Hematopoietic multipotent progenitor cell treated with erythropoietin and hydrocortisone succinate and interleukin-3 and kit ligand, for 4 days (in vitro differentiated cells): ENCODE measurements around the gene GNPNAT1.
"Not testable (repeated sequence)": the region's sequence is repeated elsewhere in the genome, so short reads cannot be mapped to it uniquely, and the experiment has no call there.

Source experiments
- DNase-seq: peaks from one replicate; pipeline ENCODE4 v3.0.0-alpha.2; 2015

Gene GNPNAT1

DNA sequence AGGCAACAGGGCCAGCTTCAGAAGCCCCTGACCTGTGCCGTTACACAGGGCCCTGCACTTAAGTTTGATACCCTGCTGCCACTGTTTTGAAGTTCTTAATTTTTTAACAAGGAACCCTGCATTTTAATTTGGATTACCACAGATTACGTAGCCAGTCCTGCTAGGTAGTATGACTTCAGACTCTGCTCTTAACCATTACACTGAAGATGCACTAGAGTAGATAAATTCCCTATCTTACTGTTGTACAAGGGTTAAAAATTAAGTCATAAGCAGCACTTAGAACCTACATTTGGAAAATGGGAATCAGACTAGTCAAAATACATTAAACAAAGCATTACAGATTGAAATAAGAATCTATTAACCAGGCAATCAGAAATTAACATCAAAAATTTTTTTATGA lies 2.3 kb downstream of the GNPNAT1 start:
- no peak for DNase-seq

DNA sequence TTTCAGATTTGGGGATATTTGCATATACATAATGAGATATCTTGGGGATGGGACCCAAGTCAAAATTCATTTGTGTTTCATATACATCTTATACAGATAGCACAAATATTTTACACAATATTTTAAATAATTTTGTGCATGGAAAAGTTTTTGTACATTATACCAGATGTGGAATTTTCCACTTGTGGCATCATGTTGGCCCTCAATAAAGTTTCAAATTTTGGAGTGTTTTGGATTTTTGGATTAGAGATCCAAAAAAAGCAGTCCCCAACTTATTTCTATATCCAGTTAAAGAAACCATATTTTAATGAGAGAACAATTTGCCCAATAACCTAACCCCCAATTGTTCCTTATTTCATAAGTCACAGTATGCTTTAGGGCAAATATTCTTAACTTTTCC lies 4.5 kb downstream of the GNPNAT1 start:
- no peak for DNase-seq

DNA sequence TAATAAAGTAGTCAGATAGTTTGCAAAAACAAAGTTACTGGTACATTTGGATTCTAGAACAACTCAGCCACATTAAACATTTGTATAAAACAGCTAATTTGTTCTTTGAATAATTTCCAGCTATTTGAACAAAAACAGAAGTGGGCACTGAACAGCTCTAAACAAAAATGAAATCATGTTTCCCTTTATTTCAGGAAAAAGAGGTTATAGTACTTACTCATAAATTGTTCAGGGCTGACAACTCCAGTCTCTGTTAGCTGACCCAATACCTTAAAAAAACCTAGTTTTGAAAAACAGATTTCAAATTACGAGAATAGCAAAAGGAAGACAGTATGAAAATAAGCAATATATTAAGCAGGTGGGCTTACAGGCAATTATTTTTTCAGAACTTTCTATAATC lies 8.2 kb downstream of the GNPNAT1 start:
- no peak for DNase-seq

DNA sequence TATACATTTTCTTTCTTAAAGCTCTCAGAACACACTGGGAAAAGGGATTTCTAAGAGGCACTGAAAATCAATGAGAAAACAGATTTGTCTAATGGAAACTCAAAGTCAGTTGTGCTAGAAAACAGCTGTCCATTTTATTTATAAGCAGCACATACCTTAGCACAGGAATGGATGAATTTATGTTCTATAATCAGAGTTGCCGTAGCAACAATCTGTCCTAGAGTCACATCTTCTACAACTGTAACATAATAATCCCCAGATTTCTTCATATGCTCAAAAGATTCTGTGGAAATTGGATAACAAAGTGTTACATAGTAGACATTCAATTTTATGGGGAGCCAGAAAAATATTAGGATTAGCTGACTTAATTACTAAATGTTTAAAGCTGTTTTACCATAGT lies 9.8 kb downstream of the GNPNAT1 start:
- no peak for DNase-seq

DNA sequence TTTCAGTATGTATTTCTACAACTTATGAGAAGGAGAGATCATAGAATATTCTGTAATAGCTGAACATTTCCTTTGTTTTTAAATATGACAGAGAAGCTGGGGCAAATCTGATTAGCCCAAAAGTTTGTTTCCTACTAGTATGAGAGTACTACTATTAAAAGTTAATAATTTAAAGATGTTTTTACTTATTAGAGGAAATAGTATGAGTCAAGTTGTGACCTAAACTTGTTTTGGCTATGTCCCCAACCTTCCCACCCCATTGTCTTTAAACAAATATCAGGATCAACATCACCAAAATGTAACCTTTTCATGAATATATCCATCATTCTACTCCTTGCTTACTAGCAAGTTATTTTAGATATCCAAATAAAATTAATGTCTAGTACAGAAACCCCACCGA lies 10.5 kb downstream of the GNPNAT1 start:
- no peak for DNase-seq

DNA sequence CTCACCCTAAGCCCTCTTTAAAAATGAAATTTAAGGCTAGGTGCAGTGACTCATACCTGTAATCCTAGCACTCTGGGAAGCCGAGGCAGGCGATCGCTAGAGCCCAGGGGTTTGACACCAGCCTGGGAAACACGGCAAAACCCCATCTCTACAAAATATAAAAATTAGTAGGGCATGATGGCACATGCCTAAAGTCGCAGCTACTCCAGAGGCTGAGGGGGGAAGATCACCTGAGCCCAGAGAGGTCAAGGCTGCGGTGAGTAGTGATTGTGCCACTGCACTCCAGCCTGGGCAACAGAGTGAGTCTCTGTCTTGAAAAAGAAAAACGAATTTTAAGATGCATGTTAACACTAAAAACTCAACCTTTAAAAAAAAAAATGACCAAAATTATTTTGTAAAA lies 12.7 kb downstream of the GNPNAT1 start:
- no peak for DNase-seq

DNA sequence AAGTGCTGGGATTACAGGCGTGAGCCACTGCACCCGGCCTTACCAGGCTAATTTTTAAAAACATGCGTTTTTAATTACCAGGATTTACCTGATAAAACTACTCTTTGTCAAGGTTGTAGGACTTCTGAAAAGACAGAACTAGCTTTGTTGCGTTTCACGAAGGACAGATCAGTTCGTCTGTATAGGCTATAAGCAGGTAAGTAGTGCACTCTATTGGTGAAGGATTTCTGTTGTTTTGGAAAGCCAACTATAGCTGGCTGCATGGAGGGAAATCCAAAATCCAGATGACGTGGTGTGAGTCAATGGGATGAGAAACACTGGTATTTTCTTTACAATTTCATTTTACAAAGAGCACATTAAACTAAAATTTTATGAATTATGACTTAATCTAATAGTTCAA lies 14.6 kb downstream of the GNPNAT1 start:
- no peak for DNase-seq

DNA sequence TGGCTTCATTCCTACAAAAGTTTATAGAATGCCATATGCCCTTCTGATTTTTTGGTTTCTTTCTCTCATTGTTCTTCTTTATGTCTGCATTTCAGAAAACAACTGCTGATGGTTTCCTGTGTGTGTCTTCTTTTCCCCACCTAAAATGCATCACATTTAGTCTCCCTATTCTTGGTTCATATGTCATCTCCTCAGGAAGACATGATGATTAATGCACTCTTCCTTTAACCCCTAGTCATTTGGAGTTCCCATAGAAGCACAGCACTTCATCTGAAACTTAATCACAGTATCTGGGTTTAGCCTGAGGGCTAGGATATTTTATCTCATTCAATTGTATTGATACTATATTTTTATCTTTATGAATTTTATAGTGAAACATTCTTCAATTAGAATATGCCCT lies 21.5 kb downstream of the GNPNAT1 start:
- DNase-seq = no peak

DNA sequence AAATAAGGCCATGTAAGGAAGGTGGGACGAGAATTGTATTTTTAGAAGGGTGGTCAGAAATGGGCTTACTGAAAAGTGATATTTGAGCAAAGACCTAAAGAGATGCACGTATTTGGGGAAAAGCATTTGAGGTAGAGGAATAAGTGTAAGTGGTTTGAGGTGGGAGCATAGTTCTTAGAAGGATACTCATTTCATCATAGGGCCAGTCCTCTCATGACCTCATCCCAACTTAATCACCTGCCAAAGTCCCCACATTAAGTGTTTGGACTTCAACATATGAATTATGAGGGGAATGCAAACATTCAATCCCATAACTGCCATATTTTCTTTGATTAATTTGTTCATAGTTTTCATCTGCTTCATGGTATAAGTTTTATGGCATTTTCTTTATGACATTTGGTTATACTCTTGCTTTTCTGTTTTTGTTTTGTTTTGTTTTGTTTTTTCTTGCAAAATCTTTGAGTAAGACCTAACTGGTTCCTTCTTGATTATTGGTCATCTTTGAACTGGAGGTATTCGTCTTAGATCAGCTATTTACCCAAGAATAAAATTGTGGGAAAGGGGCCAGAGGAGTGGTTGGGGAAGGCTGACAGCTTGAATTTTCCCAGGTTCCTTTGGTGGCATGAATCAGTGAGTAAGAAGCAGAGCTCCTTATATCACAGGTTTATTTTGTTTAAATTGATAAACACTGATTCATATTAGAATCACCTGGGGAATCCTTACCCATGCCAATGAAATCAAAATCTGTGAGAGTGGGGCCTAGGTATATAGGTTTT lies 24.2 kb downstream of the GNPNAT1 start:
- DNase-seq = no peak

DNA sequence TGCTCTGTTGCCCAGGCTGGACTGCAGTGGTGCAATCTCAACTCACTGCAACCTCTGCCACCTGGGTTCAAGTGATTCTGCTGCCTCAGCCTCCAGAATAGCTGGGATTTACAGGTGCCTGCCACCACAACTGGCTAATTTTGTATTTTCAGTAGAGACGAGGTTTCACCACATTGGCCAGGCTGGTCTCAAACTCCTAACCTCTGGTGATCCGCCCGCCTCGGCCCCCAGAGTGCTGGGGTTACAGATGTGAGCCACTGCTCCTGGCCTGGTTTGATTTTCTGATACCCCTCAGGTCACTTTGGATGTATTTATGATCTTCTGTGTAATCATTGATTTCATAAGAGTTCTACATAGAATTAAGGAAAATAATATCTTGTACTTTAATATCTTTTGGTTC lies 28.5 kb downstream of the GNPNAT1 start:
- DNase-seq = not testable (repeated sequence)

DNA sequence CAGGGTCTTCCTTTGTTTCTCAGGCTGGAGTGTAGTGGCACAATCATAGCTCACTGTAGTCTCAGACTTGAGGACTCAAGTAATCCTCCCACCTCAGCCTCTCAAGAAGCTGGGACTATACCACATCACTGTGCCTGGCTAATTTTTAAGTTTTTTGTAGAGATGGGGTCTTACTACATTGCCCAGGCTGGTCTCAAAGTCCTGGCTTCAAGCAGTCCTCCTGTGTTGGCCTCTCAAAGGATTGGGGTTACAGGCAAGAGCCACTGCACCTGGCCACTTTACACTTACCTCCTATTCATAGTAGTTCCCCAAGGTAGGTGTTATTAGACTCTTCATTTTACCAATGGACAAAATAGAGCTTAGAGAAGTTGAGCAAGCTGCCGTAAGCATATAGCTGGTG lies 32.3 kb downstream of the GNPNAT1 start:
- no peak for DNase-seq

DNA sequence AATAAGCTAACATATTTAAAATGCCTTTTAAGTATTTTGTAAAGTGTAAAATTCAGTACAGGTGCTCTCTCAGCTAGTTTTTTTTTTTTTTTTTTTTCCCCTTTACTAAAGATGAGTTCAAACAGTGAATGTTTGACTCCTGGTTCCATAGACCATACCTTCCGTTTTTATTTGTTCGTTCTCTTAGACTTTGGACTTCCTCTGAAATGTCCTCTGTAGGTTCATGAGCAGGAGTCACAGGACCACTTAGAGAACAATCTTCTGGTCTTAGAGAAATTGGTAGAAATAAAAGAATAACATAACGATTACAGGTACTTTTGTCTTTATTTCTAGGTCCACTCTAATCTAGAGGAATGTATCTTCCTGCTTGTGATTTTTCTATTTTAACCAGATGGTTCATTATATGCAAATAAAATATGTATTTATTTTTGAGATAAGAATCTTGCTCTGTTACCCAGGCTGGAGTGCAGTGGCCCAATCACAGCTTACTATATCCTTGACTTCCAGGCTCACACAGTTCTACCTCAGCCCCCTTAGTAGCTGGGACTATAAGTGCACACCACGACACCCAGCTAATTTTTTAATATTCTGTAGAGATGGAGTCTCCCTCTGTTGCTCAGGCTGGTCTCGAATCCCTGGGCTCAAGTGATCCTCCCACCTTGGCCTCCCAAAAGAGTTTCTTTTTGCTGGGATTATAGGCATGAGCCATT lies 35.6 kb downstream of the GNPNAT1 start:
- no peak for DNase-seq

DNA sequence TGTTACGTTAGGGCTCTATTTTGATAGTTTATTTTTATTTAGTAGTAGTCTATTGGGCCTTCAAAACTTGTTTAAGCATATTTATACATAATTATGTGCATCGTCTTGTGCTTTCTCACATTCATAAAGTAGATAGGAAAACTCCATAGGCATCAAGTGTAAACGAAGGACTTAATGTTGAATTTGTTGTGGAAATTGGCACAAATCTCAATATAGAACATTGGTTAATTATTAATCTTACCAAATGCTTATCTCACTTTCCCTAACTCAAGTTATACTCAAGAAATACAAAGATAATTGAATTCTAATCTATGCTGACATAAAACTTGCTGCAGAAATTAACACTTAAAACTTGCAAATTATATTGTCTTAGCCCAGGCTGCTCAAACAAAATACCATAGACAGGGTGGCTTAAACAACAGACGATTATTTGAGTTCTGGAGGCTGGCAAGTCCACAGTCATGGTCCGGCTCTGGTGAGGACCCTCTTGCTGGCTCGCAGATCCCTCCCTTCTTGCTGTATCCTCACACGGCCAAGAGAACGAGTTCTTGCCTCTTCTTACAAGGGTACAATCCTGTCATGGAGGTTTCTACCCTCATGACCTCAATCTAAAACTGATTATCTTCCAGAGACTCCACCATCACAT lies 42.6 kb downstream of the GNPNAT1 start:
- no peak for DNase-seq

DNA sequence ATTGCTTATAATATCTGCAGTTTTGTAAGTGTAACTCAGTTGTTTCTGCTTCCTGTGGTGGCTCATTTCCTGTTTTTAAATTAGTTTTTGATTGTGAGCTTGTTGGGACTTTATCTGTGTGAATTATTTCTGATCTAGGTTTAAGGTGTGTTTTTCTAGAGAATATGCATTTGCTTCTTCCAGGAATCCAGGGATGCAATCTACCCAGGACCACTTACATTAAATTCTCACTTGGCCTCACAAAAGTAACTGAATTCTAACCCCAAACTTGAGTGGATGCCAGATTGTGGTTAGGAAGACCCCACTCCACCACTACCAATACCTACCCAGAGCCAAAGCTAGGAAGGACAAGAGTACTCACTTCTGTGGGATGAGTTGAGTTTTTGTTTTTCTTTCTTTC lies 49.5 kb downstream of the GNPNAT1 start:
- DNase-seq = peak; percentile 32

DNA sequence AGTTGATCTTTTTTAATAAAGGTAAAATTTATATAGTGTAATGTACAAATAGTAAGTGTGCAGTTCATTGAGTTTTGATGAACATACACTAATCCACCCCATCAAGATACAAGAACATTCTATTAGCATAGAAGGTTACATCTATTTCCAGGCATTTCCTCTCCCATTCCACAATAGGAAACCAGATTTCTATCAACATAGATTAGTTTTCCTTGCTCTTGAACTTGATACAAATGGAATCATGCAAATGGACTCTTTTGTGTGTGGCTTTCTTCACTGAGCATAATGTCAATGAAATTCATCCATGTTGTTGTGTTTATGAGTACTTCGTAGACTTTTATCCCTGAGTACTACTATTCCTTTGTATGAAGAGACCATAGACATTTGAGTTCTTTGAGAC lies 50.7 kb downstream of the GNPNAT1 start:
- DNase-seq = no peak

DNA sequence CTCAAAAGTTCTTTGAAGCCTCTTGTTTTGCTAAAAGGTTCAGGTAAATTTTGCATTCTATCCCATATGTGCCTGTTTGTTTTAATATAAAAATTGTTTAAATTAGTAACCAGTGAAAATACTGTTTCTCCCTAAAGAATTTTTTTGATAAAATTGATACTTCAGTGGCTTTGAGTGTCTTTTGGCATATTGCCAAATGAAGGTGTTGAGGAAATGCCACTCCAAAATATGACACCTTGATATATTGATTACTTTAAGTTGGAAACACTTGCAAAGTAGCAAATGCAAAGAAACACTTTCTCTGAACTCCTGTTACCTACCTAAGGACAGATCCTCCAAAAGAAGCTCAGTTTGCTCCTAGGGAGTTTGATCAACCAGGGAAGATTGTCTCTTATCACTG lies 53.0 kb downstream of the GNPNAT1 start:
- no peak for DNase-seq

DNA sequence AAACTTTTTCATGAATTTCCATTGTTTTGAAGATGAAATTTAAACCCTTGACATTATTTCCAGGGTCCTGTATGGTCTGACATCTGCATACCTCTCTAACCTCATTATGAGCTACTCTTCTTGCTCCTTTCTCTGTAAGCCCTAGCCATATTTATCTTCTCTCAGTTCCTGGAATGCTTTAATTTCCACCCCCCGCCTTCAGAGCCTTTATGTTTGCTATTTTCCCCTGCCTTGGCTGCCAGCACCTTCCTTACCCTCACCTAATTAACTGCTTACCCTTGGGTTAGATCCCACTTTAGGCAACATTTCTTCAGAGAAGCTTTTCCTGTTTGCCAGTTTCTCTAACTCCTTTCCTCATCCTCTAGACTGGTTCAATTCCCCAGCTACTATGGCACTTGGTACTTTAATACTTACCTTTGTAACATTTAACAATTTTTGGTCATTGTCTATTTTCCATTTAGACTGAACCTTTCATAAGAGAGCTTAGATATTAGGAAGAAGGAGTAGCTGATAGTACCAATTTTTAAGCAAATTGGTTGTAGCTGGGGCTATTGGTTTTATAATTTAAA lies 55.4 kb downstream of the GNPNAT1 start:
- no peak for DNase-seq

DNA sequence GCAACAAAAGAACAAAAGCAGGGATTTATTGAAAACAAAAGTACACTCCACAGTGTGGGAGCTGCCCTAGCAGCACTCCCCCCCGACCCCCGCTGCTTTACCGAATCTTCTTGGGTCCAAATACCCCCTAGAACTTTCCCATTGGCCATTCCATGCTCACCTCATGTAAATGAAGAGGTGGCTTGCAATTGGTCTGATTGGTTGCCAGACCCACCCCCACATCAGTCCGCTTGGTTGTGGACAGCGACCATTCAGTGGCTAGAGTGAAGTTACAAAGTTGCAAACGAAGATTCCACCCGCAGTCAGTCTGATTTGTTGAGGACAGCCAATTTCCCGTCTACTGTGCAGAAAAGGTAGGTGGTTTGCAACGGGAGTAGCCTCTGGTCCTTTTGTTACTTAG lies 57.6 kb downstream of the GNPNAT1 start:
- DNase-seq = no peak

DNA sequence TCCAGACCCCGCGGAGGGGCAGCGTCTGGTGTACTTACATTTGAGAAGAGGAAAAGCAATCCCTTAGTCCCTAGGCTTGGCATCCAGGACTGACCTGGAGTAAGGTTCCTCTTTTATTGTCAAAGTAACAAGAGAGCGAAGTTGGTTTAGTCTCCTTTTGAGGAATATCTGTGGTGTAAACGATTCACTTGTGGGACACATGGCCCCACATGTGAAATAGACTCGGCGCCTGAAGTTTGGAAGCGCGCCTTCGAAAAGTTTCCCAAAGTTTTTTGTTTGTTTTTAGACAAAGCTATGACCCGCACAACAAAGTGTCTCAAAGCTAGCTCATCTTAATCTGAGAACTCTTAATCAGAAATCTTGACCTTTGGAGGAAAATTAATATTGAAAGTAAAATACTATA lies 60.7 kb downstream of the GNPNAT1 start:
- DNase-seq = peak; percentile 62

DNA sequence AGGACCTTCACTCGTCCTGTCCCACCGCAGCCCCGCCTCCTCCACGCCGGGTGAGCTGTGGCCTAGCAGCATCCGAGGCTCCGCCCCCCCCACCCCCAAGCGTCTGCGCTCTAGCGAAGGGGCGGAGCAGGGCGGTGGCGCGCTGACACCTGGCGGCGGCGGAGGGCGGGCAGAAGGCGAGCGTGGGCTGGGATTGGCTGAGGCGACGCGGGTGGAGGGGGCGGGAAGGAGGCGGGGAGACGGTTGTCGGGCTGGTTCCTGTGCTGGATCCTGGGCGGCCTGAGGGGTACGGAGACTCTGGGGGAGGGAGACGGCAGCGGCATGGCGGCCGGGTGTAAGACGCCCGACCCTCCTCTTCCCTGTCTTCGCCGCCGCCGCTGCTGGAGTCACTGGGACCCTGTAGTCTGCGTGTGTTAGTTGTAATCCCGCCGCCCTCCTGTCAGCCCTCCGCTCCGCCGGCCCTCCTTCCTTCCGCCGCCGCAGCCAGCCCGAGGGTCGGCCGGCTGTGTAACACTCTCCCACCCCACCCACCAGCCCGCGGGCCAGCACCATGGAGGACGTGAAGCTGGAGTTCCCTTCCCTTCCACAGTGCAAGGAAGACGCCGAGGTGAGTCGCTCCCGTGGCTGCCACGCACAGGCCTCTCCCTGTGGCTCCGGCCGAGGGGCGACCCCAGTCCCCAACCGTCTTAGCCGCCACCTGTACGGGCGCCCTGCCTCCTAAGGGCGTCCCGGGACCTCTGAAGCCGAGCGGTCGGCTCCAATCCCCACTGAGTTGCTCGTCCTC lies 61.3 kb downstream of the GNPNAT1 start, which contains the start of gene STYX:
Gene STYX, plus strand, starts transcription at position 242 of the 784 bp plus-strand sequence. Its CDS starts 309 bp downstream, at position 551.
- DNase-seq = peak; percentile 100

DNA sequence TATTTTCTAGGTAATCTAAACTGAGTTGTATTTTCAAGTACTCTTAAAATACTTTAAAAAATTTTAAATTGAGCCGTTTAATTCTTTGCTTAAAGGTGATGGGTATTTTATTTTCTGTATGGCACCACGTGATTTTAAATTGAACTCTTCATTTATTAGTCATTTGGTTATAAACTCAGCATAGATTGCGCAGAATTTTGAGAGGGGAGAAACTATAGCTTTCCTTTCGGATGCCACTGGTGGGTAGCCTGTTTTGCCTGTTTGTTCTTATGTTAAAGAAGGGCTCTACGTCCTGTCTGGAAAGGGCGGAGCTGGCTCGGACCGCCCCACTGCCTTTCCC lies 61.9 kb downstream of the GNPNAT1 start:
- no peak for DNase-seq

DNA sequence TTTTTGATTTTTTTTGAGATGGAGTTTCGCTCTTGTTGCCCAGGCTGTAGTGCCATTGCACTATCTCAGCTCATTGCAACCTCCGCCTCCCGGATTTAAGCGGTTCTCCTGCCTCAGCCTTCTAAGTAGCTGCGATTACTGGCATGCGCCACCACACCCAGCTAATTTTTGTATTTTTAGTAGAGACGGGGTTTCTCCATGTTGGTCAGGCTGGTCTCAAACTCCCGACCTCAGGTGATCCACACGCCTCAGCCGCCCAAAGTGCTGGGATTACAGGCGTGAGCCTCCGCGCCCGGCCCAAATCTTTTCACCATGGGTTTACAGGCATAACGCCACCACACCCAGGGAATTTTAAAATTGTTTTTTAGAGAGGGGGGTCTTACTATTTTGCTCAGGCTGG lies 62.4 kb downstream of the GNPNAT1 start:
- DNase-seq = not testable (repeated sequence)

DNA sequence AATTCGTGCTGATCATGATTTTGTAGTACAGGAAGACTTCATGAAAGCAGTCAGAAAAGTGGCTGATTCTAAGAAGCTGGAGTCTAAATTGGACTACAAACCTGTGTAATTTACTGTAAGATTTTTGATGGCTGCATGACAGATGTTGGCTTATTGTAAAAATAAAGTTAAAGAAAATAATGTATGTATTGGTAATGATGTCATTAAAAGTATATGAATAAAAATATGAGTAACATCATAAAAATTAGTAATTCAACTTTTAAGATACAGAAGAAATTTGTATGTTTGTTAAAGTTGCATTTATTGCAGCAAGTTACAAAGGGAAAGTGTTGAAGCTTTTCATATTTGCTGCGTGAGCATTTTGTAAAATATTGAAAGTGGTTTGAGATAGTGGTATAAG lies 63.9 kb downstream of the GNPNAT1 start:
- DNase-seq = not testable (repeated sequence)
